ENCODE results near the gene STXBP5.

DNA sequence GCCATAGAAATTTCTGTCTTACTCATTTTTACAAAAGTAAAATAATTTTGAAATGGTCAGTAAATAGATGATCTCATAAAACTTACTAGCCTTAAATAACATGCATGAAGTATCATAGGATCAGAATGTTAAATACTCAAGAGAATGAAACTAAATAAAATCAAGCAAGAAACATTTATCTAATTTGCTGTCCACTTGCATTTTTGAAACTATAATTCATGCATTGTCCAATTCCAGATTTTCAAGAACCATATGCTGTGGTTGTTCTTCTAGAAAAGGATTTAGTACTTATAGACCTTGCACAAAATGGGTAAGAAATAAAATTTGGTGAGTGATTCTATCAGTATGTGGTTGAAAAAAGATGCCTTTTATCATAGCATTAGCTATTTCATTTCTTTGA lies 107.0 kb downstream of the STXBP5 start:
- TF ChIP-seq, protein P1, sequence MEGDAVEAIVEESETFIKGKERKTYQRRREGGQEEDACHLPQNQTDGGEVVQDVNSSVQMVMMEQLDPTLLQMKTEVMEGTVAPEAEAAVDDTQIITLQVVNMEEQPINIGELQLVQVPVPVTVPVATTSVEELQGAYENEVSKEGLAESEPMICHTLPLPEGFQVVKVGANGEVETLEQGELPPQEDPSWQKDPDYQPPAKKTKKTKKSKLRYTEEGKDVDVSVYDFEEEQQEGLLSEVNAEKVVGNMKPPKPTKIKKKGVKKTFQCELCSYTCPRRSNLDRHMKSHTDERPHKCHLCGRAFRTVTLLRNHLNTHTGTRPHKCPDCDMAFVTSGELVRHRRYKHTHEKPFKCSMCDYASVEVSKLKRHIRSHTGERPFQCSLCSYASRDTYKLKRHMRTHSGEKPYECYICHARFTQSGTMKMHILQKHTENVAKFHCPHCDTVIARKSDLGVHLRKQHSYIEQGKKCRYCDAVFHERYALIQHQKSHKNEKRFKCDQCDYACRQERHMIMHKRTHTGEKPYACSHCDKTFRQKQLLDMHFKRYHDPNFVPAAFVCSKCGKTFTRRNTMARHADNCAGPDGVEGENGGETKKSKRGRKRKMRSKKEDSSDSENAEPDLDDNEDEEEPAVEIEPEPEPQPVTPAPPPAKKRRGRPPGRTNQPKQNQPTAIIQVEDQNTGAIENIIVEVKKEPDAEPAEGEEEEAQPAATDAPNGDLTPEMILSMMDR (IDR thresholded peaks at IDR 0.05), result no peak
- no peak for TF ChIP-seq POLR2A (IDR thresholded peaks at IDR 0.05)

Measured in lower leg skin (tissue), 3 donors.